ENCODE results near the gene CILP2.

Gene CILP2

GRCh38 chr19:19544954-19545591 is 7.0 kb downstream of the CILP2 start:
- no peak for DNase-seq

GRCh38 chr19:19545707-19546106 is 7.6 kb downstream of the CILP2 start:
- DNase-seq, result no peak

- DNase-seq, result no peak
These were observed 8.7 kb downstream of the CILP2 start for GRCh38 chr19:19546751-19547162.

- no peak for DNase-seq
These were observed 9.7 kb downstream of the CILP2 start for GRCh38 chr19:19547674-19548336.

- no peak for DNase-seq
These were observed 11.1 kb downstream of the CILP2 start for GRCh38 chr19:19548915-19549759.

- no peak for DNase-seq
These were observed 11.9 kb downstream of the CILP2 start for GRCh38 chr19:19549804-19550464.

GRCh38 chr19:19550485-19550929 is 12.4 kb downstream of the CILP2 start:
- no peak for DNase-seq

GRCh38 chr19:19550972-19551852 is 13.1 kb downstream of the CILP2 start:
- DNase-seq, result no peak

- DNase-seq, result no peak
These were observed 13.8 kb downstream of the CILP2 start for GRCh38 chr19:19551853-19552192.

- no peak for DNase-seq
These were observed 14.7 kb downstream of the CILP2 start for GRCh38 chr19:19552798-19553197.

GRCh38 chr19:19553670-19554069 is 15.6 kb downstream of the CILP2 start:
- no peak for DNase-seq

- peak in 3 of 5 donors; percentile 36 to 51 (median 48) for DNase-seq
These were observed 16.3 kb downstream of the CILP2 start for GRCh38 chr19:19554074-19555023.

GRCh38 chr19:19558055-19558454 is 20.0 kb downstream of the CILP2 start:
- DNase-seq, result no peak

- DNase-seq, result no peak
These were observed 20.6 kb downstream of the CILP2 start for GRCh38 chr19:19558636-19559035.

- DNase-seq, result no peak
These were observed 21.9 kb downstream of the CILP2 start for GRCh38 chr19:19559931-19560330.

- DNase-seq, result no peak
These were observed 24.0 kb downstream of the CILP2 start for GRCh38 chr19:19561946-19562664.

GRCh38 chr19:19562665-19563347 is 24.7 kb downstream of the CILP2 start:
- peak in 2 of 5 donors; percentile 25 to 49 for DNase-seq

GRCh38 chr19:19563348-19563848 is 25.3 kb downstream of the CILP2 start:
- no peak for DNase-seq

GRCh38 chr19:19566306-19566705 is 28.2 kb downstream of the CILP2 start:
- no peak for DNase-seq

Measured in T-helper 1 cell (primary cell).